ENCODE results near the gene TENT5C. TPM values are rescaled to one million over a fixed set of nuclear protein-coding genes. Genes with fewer than 3 reads are reported as not detected.

TENT5C gene
- total RNA-seq, 1 donor from 2014 or later: 5.2 TPM

- intact Hi-C loops (cut with micrococcal nuclease): loop anchor here (5.0 to 10.0 kb wide), 9 partner anchors 232 to 1685 kb away; partner anchors contain the start of gene CD58
- Mint-ChIP-seq H3K4me1 (ENCODE audit: low read depth) (peaks cover 97% of the 10 kb centered on the region), H3K27ac (peak overlapping the region; percentile 37), H3K36me3 (ENCODE audit: low read depth) (peaks cover 27% of the 10 kb centered on the region), H3K4me3 (no peak overlapping the region), H3K27me3 (ENCODE audit: insufficient read depth) (peaks cover 1% of the 10 kb centered on the region), H3K9me3 (peaks cover 27% of the 10 kb centered on the region)
- no peak for DNase-seq (ENCODE audit: low spot score)
Observed at GRCh38 chr1:117662667-117663066, 56.8 kb downstream of the TENT5C start.

- Mint-ChIP-seq H3K27me3 (ENCODE audit: insufficient read depth) (peaks cover 3% of the 10 kb centered on the region), H3K4me3 (peak overlapping the region; percentile 57), H3K27ac (peak overlapping the region; percentile 84), H3K36me3 (ENCODE audit: low read depth) (peaks cover 32% of the 10 kb centered on the region), H3K4me1 (ENCODE audit: low read depth) (peaks cover 97% of the 10 kb centered on the region), H3K9me3 (peaks cover 27% of the 10 kb centered on the region)
- intact Hi-C loops (cut with micrococcal nuclease): loop anchor here (5.0 to 10.0 kb wide), 9 partner anchors 231 to 1684 kb away; partner anchors contain the start of gene CD58
- DNase-seq (ENCODE audit: low spot score): no peak
Observed at GRCh38 chr1:117663156-117663902, 57.5 kb downstream of the TENT5C start.

GRCh38 chr1:117664314-117664713 is 58.5 kb downstream of the TENT5C start:
- peak overlapping the region; percentile 57 for H3K4me3 Mint-ChIP-seq
- H3K9me3 Mint-ChIP-seq: peaks cover 27% of the 10 kb centered on the region
- H3K27ac Mint-ChIP-seq: peak overlapping the region; percentile 84
- peaks cover 6% of the 10 kb centered on the region for H3K27me3 Mint-ChIP-seq (ENCODE audit: insufficient read depth)
- peak; percentile 73 for DNase-seq (ENCODE audit: low spot score)
- peaks cover 32% of the 10 kb centered on the region for H3K36me3 Mint-ChIP-seq (ENCODE audit: low read depth)
- H3K4me1 Mint-ChIP-seq (ENCODE audit: low read depth): peaks cover 88% of the 10 kb centered on the region
- intact Hi-C loops (cut with micrococcal nuclease): loop anchor here (1.0 to 10.0 kb wide), 16 partner anchors 10 to 1683 kb away; partner anchors contain the start of genes CD58, MAN1A2 and WARS2

GRCh38 chr1:117665556-117666270 is 59.9 kb downstream of the TENT5C start:
- no peak for DNase-seq (ENCODE audit: low spot score)
- Mint-ChIP-seq H3K27ac (peak overlapping the region; percentile 54), H3K9me3 (peaks cover 27% of the 10 kb centered on the region), H3K36me3 (ENCODE audit: low read depth) (peaks cover 27% of the 10 kb centered on the region), H3K27me3 (ENCODE audit: insufficient read depth) (peaks cover 6% of the 10 kb centered on the region), H3K4me1 (ENCODE audit: low read depth) (peaks cover 74% of the 10 kb centered on the region), H3K4me3 (peak overlapping the region; percentile 37)
- intact Hi-C loops (cut with micrococcal nuclease): loop anchor here (2.0 to 10.0 kb wide), 6 partner anchors 23 to 1161 kb away; no protein-coding TSS in a partner anchor

- Mint-ChIP-seq H3K27ac (no peak overlapping the region), H3K4me3 (no peak overlapping the region), H3K27me3 (ENCODE audit: insufficient read depth) (peaks cover 16% of the 10 kb centered on the region), H3K4me1 (ENCODE audit: low read depth) (peaks cover 51% of the 10 kb centered on the region), H3K9me3 (peaks cover 4% of the 10 kb centered on the region), H3K36me3 (ENCODE audit: low read depth) (peaks cover 9% of the 10 kb centered on the region)
- no peak for DNase-seq (ENCODE audit: low spot score)
- intact Hi-C loops (cut with micrococcal nuclease): loop anchor here (10.0 kb wide), 5 partner anchors 225 to 1165 kb away; no protein-coding TSS in a partner anchor
Observed at GRCh38 chr1:117669572-117669971, 63.7 kb downstream of the TENT5C start.

- intact Hi-C loops (cut with micrococcal nuclease): no loop called here
- peaks cover 37% of the 10 kb centered on the region for H3K4me1 Mint-ChIP-seq (ENCODE audit: low read depth)
- H3K4me3 Mint-ChIP-seq: no peak overlapping the region
- H3K36me3 Mint-ChIP-seq (ENCODE audit: low read depth): peaks cover 9% of the 10 kb centered on the region
- H3K27ac Mint-ChIP-seq: no peak overlapping the region
- H3K27me3 Mint-ChIP-seq (ENCODE audit: insufficient read depth): peaks cover 18% of the 10 kb centered on the region
- DNase-seq (ENCODE audit: low spot score): no peak
- peaks cover 4% of the 10 kb centered on the region for H3K9me3 Mint-ChIP-seq
Observed at GRCh38 chr1:117670976-117671780, 65.3 kb downstream of the TENT5C start.

- Mint-ChIP-seq H3K4me1 (ENCODE audit: low read depth) (peaks cover 29% of the 10 kb centered on the region), H3K27ac (no peak overlapping the region), H3K27me3 (ENCODE audit: insufficient read depth) (peaks cover 21% of the 10 kb centered on the region), H3K9me3 (peaks cover 2% of the 10 kb centered on the region), H3K36me3 (ENCODE audit: low read depth) (peaks cover 6% of the 10 kb centered on the region), H3K4me3 (no peak overlapping the region)
- intact Hi-C loops (cut with micrococcal nuclease): no loop called here
- no peak for DNase-seq (ENCODE audit: low spot score)
Observed at GRCh38 chr1:117671781-117672501, 66.1 kb downstream of the TENT5C start.

- Mint-ChIP-seq H3K36me3 (ENCODE audit: low read depth) (peaks cover 4% of the 10 kb centered on the region), H3K4me3 (no peak overlapping the region), H3K27me3 (ENCODE audit: insufficient read depth) (peaks cover 23% of the 10 kb centered on the region), H3K9me3 (no peaks in the 10 kb centered on the region), H3K4me1 (ENCODE audit: low read depth) (peaks cover 23% of the 10 kb centered on the region), H3K27ac (no peak overlapping the region)
- no peak for DNase-seq (ENCODE audit: low spot score)
- intact Hi-C loops (cut with micrococcal nuclease): no loop called here
Observed at GRCh38 chr1:117672756-117673155, 66.9 kb downstream of the TENT5C start.

GRCh38 chr1:117673405-117673804 is 67.6 kb downstream of the TENT5C start:
- Mint-ChIP-seq H3K27ac (no peak overlapping the region), H3K27me3 (ENCODE audit: insufficient read depth) (peaks cover 21% of the 10 kb centered on the region), H3K9me3 (no peaks in the 10 kb centered on the region), H3K4me1 (ENCODE audit: low read depth) (peaks cover 18% of the 10 kb centered on the region), H3K4me3 (no peak overlapping the region), H3K36me3 (ENCODE audit: low read depth) (no peaks in the 10 kb centered on the region)
- DNase-seq (ENCODE audit: low spot score): no peak
- intact Hi-C loops (cut with micrococcal nuclease): no loop called here

GRCh38 chr1:117674521-117675400 is 68.9 kb downstream of the TENT5C start:
- Mint-ChIP-seq H3K4me1 (ENCODE audit: low read depth) (peaks cover 18% of the 10 kb centered on the region), H3K27ac (no peak overlapping the region), H3K4me3 (no peak overlapping the region), H3K9me3 (no peaks in the 10 kb centered on the region), H3K36me3 (ENCODE audit: low read depth) (no peaks in the 10 kb centered on the region), H3K27me3 (ENCODE audit: insufficient read depth) (peaks cover 18% of the 10 kb centered on the region)
- intact Hi-C loops (cut with micrococcal nuclease): loop anchor here (1.0 to 2.0 kb wide), 3 partner anchors 84 to 162 kb away; no protein-coding TSS in a partner anchor
- peak; percentile 42 for DNase-seq (ENCODE audit: low spot score)

GRCh38 chr1:117675907-117676430 is 70.1 kb downstream of the TENT5C start:
- no peak for DNase-seq (ENCODE audit: low spot score)
- peaks cover 18% of the 10 kb centered on the region for H3K27me3 Mint-ChIP-seq (ENCODE audit: insufficient read depth)
- no peaks in the 10 kb centered on the region for H3K36me3 Mint-ChIP-seq (ENCODE audit: low read depth)
- H3K27ac Mint-ChIP-seq: no peak overlapping the region
- H3K4me3 Mint-ChIP-seq: no peak overlapping the region
- peaks cover 18% of the 10 kb centered on the region for H3K4me1 Mint-ChIP-seq (ENCODE audit: low read depth)
- H3K9me3 Mint-ChIP-seq: no peaks in the 10 kb centered on the region
- intact Hi-C loops (cut with micrococcal nuclease): loop anchor here (2.0 kb wide), 1 partner anchor 83 kb away; no protein-coding TSS in a partner anchor
